GM10266 (cell line): ENCODE measurements around the gene HSPA12A.

ENCODE experiments used
- DNase-seq: peaks from one replicate; pipeline ENCODE4 v3.0.0; 2012; ENCODE audit errors: extremely low spot score
- TF ChIP-seq, protein P1 (sequence below): IDR thresholded peaks from 2 replicates; pipeline ENCODE4 v1.5.1; 2012; ENCODE audit warnings: mild to moderate bottlenecking, low read depth; ENCODE audit not compliant: control insufficient read depth, insufficient read depth; ENCODE audit errors: missing control alignments

HSPA12A gene

DNA sequence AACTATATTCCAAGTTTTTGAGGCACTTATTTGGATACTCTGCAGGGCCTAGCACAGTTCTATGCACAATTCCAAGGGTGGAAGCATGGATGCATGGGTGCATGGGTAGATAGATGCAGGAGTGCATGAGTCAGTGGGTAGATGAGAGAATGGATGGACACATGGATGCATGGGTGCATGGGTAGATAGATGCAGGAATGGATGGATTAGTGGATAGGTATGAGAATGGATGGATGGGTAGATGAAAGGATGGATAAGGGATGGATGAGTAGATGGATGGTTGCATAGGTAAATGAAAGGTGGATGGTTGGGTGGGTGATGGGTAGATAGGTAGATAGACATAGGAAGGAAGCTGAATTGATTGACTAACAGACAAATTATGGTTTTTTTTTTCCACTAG lies 106.0 kb downstream of the HSPA12A start:
- DNase-seq = no peak
- TF ChIP-seq, protein P1, sequence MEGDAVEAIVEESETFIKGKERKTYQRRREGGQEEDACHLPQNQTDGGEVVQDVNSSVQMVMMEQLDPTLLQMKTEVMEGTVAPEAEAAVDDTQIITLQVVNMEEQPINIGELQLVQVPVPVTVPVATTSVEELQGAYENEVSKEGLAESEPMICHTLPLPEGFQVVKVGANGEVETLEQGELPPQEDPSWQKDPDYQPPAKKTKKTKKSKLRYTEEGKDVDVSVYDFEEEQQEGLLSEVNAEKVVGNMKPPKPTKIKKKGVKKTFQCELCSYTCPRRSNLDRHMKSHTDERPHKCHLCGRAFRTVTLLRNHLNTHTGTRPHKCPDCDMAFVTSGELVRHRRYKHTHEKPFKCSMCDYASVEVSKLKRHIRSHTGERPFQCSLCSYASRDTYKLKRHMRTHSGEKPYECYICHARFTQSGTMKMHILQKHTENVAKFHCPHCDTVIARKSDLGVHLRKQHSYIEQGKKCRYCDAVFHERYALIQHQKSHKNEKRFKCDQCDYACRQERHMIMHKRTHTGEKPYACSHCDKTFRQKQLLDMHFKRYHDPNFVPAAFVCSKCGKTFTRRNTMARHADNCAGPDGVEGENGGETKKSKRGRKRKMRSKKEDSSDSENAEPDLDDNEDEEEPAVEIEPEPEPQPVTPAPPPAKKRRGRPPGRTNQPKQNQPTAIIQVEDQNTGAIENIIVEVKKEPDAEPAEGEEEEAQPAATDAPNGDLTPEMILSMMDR = no peak

DNA sequence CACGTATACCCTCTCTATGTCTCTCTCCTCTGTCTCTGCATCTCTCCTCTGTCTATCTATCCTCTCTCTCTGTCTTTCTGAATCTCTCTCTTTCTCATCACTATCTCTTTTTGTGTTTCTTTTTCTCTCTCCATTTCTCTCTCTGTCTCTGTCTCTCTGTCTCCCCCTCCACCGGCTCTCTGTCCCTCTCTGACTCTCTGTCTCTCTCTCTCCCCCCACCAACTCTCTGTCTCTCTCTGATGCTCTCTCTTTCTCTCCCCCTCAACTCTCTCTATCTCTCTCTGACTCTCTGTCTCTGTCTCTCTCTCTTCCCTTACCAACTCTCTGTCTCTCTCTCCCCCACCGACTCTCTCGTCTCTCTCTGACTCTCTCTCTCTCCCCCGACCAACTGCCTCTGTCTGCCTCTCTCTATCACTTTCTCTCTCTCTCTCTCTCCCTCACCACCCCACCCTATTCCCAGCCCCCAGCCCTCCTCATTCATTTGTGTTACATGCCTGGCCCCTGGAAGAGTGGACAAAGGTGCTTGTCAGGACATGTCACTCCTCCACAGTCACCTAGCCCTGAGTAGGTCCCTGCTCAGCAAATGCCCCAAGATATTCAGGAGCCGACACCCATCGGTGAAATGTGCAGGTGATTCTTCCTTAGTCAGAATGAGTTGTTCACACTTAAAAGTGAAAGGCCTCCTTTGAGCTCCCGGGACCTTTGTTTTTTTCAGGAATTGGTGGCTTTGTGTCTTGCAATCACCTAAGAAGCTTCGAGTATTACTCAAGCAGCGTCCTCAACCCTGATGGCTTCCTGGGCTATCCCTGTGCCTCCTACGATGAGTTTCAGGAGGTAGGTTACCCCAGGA lies 108.0 kb downstream of the HSPA12A start:
- no peak for DNase-seq
- TF ChIP-seq, protein P1 = no peak

- TF ChIP-seq, protein P1 = no peak
- DNase-seq = no peak
These were observed 109.2 kb downstream of the HSPA12A start for GRCh38 chr10:116633216-116633600.

GRCh38 chr10:116632596-116633215 lies 109.7 kb downstream of the HSPA12A start:
- TF ChIP-seq, protein P1 = no peak
- DNase-seq = no peak

GRCh38 chr10:116631871-116632295 lies 110.5 kb downstream of the HSPA12A start:
- TF ChIP-seq, protein P1 = no peak
- no peak for DNase-seq

- TF ChIP-seq, protein P1 = no peak
- no peak for DNase-seq
These were observed 112.3 kb downstream of the HSPA12A start for GRCh38 chr10:116630020-116630419.

DNA sequence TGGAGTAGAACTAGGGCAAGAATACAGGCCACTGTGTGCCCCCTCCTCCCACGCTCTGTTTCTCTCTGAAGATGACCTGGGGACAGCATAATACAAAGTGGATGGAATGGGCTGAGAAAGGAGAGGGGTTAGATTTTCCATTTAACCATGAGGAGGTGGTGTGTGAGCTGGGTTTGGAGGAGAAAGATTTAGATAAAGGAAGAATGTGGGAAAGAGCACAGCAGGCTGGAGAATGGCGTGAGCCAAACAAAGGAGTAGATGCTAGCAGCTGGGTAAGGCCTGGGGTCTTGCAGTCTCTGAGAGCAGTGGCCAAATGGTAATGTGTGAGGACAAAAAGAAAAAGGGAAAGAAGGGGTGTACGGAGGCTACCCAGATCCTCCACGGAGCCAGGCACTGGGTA lies 113.0 kb downstream of the HSPA12A start:
- TF ChIP-seq, protein P1 = no peak
- no peak for DNase-seq
